Activated T-cell treated with anti-CD3 and anti-CD28 coated beads for 4 hours (primary cell): ENCODE measurements around the gene ANKMY1.
A peak's percentile ranks its signal among the peaks of the same experiment; 100 is the strongest.
"Not testable (repeated sequence)": the region's sequence is repeated elsewhere in the genome, so short reads cannot be mapped to it uniquely, and the experiment has no call there.

Experiments used
- DNase-seq: peaks from one replicate; pipeline ENCODE4 v3.0.0-alpha.2; 2020

The ANKMY1 gene

DNA sequence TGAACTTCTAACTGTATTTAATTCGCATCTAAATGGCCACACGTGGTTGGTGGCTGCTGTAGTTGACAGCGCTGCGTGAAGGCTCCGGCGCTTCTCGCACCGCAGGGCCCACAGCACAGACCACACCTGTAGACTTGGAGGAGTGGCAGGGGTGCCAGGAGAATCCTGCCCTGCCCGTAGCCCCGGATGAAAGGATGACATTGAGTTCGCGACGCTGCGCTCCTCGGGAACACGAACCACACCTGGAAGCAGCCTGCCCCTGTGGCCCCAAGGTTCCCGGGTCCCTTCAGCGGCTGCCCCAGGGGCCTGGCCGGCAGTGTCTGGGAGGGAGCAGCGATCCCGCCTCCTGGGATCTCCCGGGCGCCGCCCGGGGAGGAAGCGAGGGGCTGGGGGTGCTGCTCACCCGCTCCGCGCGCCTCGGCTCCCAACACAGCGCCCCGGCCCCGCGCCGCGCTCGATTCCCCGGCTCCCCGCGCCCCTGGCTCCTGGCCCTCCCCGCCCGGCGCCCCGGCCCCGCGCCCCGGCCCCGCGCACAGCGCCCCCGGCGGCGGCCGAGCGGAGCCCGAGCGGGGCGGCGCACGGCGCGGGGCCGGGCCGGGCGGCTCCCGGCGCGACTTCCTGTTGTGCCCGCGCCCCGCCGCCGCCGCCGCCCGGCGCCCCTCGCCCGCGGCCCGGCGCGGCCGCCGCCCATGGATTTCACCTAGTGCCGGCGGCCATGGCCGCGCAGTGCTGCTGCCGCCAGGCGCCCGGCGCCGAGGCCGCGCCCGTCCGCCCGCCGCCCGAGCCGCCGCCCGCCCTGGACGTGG lies 10.3 kb upstream of the ANKMY1 start, which contains the start of gene RNPEPL1:
Gene RNPEPL1 (plus strand): TSS at position 613 of the 806 bp plus-strand sequence. CDS start 103 bp downstream, at position 716.
- DNase-seq = no peak

DNA sequence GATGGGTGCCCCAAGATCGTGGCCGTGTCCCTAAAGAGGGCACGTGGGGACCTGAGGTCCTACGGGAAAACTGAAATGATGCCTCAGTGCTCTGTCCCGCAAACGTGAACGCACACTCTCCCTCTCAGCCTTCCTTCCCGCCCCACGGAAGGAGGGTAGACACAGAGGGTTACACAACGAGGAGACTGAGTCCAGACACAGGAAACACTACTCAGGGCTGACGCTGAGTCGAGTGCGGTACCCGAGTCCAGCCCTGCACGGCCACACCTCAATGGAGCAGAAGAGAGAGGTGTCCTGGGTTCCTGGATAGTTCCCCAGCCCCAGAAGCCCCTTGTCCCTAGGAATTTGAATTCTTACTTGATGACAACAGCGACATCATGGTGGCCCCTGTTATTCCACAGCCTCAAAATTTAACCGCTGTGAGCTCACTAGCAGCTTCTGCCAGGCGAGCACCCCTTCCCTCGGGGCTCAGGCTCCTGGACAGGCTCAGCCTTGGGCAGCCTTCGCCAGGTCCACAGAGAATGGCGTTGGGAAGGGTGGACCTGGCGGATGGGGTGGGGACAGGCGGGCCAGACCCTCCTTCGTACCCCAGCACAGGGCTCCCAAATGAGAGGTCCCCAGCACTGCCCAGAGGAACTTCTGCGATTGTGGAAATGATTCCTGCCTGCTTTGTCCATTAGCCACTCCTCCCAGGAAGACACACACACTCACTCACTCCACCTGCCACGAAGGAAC lies 9.5 kb upstream of the ANKMY1 start:
- no peak for DNase-seq

DNA sequence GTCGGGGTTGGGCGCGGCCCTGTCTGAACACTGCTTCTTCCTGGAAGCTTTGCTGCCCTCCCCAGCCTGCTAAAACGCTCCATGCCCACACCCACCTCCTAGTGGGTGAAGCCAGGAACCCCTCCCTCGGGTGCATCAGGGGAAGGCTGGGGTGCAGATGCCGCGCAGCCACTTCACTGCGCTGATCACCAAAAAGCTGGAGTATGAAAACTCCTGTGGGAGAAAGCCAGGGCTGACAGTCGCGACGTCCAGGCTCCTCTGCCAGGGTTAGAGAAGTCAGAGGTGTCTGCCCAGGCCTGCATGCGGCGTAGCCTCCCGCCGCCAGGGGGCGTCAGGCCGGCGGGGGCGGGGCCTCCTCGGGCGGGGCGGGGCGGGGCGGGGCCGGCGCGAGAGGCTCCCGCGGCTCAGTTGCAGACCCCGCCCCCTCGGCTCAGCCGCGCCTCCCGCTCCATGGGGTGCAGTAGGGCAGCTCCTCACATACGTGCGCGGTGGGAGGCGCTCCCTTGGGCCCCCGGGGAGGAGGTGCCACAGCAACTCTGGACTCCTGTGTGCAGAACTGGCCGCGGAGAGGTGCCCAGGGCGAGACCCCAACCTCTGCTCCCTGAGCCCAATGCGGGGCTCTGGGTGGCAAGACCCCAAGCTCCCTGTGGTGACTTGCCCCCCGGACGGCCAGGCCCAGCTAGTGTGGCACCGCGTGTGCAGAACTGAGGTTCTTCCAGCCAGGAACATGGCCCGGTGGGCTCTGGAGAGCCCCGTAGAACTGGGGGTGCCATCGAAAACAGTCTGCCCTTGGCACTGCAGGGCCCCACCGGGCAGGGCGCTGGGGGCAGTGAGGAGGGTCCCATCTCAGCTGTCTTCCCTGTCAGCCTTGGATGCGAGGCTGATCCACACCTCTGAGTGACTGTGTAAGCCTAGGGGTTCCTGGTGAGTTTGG lies 8.7 kb upstream of the ANKMY1 start:
- DNase-seq = peak; percentile 91

DNA sequence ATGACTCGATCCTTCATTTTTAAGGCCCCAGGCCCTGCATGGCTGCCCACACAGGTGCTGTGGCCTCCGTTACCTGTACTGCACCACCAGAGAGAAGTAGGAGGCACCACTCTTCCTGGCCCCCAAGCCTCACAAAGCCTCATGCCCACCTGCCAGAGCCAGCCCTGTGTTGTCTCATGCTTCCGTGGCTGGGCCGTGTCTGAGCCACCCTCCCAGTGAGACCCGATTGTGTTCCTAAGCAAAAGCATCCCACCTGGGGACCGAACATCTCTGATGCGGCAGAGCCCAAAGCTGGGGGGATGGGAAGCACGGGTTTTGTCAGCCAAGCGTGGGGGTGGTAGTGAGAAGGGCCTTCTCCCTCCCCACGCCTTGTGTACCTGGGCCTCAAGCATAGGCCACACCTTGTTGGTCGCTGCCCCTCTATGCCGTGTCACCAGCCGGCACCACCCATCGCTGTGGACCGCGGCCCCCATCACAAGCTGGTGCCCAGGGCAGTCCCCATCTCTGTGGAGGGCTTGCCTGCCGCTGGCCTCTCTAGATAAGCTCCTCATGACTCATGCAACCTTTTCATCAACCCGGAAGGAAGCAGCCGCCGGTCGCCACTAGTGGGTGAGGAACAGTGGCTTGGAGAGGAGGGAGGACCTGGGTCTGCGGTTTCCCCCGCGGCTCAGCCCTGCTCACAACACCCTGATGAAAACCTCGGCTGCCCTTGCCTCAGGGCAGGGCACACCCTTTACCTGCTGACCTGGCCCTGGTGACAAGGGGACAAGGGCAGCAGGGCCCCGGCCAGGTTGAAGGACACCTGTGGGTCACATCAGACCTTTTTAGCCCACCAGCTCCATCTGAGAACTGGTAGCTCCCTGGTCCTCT lies 7.8 kb upstream of the ANKMY1 start:
- peak; percentile 78 for DNase-seq

DNA sequence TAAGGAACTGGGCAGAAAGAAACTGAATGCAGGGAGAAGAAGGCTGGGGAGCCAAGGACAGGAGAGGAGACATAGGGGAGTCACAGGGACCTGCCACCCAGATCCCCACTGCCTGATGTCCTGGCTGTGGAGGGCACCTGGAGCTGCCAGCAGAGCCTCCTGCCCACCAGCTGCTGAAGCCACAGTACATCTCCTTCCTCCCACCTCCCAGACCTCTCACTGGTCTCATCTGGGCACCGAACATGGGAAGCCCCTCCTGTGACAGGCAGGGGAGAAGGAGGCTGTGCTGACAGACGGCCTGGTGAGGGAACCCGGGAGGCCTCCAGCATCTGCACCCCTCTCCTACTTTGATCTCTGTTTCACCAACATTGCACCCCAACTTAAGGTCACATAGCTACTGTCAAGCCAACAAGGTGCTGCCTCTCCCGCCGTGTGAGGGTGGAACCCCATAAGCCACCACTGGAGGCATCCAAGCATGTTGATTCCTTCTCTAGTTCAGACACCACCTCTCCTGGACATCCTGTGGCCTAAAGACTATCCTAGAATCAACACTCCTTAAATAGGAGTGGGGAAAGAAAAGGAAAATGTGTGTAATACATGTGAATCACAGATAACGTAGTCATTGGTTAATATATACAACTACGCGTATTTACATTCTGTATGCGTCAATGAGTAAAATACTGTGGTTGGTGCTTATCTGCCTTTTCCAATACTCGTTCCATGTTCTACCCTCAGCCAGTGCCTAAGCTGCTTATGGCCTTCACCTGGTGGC lies 7.0 kb upstream of the ANKMY1 start:
- DNase-seq = no peak

DNA sequence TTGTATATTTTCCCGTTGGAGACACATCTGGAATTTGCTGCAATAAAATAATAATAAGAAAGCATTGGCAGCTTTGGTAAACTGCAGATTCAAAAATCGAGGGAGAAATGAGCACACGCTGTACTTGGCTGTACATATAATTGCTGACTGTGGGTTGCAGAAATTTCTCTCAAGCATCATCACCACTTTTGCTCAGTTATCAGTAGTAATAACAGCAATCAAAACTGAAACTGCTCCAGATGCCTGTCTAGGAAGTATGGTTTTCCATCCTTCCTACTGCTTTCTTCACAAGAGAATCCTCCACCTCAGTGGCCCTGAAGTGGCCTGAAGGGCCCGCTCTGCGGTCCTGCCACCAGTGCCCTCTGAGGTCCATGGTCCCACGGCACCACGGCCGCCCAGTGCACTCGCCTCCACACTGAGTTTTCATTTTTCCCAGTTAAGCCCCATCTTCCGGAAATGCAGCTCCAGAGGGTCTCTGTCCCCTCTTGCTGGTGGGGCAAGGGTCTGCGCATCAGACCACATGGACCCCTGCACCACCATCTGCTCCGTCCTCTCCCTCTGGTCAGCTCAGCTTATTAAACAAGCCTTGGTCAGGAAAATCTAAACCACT lies 6.3 kb upstream of the ANKMY1 start:
- no peak for DNase-seq

DNA sequence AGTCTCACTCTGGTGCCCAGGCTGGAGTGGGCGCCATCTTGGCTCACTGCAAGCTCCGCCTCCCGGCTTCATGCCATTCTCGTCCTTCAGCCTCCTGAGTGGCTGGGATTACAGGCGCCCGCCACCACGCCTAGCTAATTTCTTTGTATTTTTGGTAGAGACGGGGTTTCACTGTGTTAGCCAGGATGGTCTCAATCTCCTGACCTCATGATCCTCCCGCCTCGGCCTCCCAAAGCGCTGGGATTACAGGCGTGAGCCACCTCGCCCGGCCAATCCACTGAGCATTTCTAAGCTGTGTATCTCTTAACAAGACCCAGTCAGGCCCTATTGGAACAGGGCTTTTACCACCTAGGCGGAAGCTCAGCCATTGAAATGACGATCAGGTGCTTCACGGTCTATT lies 5.4 kb upstream of the ANKMY1 start:
- not testable (repeated sequence) for DNase-seq

DNA sequence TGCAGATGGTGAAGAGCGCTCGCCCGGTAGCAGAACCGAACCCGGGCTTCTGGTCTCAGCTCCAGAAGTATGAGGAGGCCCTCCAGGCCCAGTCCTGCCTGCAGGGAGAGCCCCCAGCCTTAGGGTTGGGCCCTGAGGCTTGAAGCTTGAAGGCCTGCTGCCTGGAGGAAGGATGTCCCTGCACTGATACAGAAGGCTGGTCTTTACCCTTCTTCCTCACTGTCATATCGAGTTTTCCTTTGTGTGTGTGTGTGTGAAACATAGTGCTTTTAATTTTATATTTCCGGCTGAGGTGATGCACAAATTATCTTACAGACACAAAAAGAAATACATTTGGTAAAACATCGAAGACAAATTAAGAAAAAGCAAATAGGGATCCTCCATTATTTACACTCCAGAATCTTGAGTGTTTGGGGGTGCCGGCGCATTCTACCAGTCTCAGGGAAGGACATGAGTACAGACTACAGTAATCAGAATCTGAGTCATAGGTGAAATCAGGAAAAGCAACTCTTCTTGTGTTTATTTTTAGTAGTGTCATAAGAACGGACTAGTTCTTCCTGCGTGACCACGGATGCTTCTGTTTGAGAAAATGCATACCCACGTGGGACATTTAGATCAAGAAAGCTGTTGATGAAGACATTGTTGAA lies 3.7 kb upstream of the ANKMY1 start:
- no peak for DNase-seq

DNA sequence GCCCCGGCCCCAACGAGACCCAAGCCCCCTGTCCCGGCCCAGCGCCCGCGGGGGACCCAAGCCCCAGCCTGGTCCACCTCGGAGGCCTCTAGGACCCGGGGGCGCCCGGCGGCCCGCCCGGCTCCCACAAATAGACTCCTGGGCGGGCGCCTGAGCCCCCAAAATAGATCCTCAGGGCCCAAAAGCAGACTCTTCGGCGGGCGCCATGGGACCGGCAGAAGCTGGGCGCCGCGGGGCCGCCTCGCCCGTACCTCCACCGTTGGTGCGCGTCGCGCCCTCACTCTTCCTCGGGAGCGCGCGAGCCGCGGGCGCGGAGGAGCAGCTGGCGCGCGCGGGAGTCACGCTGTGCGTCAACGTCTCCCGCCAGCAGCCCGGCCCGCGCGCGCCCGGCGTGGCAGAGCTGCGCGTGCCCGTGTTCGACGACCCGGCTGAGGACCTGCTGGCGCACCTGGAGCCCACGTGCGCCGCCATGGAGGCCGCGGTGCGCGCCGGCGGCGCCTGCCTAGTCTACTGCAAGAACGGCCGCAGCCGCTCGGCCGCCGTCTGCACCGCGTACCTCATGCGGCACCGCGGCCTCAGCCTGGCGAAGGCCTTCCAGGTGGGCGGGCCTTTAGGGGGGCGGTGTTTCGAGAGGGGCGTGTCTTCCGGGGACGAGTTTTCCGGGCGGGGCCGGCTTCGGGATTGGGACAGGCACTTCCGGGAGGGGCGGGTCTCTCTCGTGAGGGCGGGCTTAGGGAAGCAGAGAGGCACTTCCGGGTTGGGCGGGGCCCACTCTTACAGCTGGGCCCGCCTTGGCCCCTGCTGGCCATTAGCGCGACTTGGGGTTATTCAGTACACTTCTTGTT lies 2.9 kb upstream of the ANKMY1 start:
- DNase-seq = peak; percentile 100

DNA sequence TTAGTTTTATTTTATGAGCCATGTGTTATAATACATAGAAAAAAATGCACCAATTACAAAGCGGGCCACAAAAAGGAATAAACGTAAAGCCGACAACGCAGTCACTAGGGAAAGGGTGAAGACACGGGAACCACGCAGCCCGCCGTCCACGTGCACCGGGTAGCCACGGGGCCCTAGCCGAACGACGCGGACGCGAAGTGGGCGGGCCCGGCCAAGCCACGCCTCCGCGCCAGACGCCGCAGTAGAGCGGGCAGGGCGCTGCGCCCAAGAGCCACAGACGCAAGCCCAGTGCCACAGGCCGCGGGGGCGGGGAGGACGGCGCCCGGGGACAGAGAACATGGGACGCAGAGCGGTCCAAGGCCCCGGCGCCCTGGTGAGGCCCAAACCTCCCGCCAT lies 2.3 kb upstream of the ANKMY1 start, which contains the start of gene DUSP28:
Gene DUSP28 (plus strand): TSS at position 274 of the 396 bp plus-strand sequence. CDS start 328 bp downstream, outside the sequence.
- DNase-seq = peak; percentile 80

DNA sequence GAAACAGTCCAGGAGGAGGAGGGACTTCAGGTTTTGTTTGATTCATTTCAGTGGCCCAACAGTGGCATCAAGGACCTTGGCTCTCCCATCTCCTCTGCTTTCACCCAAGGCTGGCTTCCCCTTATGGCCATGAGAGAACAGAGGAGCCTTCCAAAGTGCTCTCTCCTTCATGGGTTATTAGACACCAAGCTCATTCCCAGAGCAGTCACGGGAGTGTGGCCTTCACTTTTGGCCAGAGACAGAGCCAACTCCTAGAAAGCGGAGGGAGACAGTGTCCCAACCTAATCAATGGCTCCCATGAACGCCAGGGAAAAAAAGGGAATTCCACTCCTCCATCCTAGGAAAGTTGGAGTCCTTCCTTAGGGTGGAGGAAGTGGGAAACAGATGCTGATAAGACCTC lies 1.5 kb upstream of the ANKMY1 start:
- DNase-seq = no peak

DNA sequence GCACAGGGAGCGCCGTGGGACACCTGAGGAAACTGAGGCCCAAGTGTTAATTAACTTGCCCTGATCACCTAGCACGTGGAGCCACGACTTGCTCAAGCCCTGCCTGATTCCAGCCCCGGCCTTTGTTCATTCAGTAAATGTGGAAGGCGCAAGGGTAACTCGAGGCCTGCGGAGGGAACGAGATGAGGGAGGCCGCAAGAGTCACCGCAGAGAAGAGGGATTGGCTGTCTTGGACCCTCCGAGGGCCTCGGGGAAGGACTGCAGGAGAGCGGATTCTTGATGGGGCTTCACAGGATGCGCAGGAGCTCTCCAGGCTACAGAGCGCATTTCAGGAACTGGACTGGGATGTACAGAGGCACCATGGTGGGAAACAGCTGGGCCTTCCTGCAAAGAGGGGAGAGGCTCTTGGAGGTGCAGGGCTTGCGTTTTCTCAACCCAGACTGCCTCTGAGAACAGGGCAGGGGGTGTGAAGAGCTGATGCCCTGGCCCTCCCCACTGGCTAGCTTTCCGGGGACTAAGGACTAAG lies 511 bp upstream of the ANKMY1 start:
- no peak for DNase-seq

DNA sequence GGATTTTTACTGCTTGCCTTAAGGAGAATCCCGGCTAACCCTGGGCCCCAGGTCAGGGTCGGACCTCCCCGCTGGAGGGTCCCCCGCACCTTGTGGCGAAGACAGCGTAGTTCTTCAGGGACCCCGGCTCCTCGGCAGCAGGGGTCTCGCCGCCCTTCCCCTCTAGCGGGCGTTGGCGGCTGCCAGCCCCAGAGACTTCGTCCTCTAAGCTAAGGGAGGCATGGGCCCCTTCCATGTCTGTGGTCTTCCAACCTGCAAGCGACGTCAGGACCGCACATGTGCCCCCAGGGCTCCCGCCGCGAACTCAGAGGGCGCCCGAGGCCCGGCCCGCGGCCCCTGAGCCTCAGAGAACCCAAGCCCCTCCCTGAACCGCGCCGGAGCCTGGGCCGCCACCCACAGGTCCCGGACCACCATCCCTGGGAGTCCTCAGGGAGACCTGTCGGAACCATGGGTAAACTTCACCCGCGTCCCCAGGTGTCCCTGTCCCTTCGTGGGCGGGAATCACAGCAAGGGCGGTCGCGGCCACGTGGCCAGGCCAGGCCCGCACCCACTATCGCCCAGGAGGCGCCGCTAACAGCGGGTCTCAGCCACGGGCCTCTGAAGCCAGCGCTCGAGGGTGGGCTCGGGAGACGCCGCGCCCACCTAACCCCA lies 562 bp downstream of the ANKMY1 start:
- no peak for DNase-seq

DNA sequence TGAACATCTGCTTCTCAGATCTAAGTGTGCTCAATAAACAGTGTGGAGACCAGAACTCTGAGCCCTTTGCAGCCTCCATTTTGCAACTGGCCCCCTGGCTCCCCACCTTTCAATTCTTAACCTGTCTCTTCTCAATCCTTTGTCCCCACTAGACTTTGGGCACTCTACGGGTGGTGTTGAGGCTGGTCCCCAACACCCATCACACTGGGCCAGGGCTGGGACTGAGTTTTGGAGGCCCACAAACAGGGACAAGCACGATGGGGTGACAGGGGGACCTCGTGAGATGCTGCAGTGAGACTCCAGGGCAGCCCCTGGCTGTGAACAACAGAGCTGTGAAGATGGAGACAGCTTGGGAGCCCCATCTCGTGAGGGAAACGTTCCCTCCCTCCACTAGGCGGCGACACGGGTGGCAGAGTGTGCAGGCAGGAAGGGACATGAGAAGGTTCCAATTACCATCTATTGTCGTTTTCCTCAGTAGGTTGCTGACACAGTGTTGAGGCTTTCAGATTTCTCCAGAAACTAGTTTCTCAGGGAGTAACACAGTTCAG lies 1.2 kb downstream of the ANKMY1 start:
- DNase-seq = peak; percentile 60

DNA sequence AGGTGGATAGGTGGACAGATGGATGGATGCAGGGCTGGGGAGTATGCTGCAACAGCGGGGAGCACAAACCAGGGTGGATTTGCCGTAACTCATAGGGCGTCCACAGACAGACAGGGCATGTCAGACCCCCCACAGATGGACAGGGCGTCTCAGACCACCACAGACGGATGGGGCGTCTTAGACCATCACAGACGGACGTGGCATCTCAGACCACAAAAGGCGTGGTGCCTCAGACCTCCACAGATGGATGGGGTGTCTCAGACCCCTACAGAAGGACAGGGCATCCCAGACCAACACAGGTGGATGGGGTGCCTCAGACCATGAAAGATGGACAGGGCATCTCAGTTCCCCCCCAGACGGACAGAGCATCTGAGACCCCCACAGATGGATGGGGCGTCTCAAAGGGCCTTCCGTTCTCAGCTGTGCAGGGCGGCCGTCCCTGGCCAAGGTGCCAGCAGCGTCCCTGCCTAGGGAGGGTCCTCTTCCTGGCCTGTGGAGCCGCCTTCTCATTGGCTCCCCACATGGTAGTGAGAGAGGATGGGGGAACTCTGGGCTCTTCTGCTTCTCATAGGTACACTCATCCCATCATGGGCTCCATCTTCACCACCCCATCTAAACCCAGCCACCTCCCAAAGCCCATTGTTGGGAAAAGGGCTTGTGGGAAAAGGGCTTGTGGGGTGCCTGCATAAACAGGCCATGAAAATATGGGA lies 2.1 kb downstream of the ANKMY1 start:
- no peak for DNase-seq

DNA sequence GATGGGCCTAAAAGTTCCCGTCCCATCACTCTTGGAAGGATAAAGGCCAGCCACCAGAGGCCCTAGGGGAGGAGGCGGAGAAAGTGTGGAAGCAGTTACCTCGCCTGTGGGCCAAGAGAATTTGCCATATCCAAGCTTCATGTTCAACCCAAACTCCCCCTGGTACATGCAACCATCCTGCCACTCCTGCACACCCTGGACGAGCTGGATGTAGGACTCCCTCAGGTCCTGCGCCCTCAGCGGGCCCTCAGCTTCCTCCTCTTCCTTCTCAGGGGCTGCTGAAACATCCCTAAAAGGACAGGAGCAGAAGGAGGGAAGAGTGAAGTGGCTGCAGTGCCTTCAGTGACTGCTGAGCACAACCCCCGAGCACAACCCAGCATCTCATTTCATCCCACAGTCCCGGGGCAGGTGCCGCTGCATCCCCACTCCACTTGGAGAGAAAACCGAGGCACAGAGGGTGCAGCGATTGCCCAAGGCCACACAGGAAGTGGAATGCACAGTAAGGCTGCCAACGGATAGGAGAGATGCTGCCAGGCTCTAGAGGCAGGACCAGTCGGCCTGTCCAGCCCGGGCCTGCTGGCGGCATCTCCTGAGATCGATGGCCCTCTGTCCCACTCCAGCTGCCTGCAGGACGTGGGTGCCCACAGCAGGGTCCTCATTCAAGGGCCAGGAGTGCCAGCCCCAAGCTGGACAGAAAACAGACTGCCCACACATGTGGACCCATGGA lies 2.9 kb downstream of the ANKMY1 start:
- no peak for DNase-seq
